ENCODE data around the gene ZBTB43.

GRCh38 chr9:126886897-126887296, 82.1 kb downstream of the ZBTB43 start:
- TF ChIP-seq ESRRA (IDR thresholded peaks at IDR 0.05; ENCODE audit: low read length) = no peak
- no peak for TF ChIP-seq MYC (IDR thresholded peaks at IDR 0.05; ENCODE audit: insufficient read depth, insufficient read length, insufficient replicate concordance, low read length, severe bottlenecking)
- no peak for TF ChIP-seq SMC3 (IDR thresholded peaks at IDR 0.05; ENCODE audit: borderline replicate concordance, low read length)
